ENCODE results near the gene SPNS3. TPM values are rescaled to one million over a fixed set of nuclear protein-coding genes. Genes with fewer than 3 reads are reported as not detected.

The SPNS3 gene
- total RNA-seq, 1 donor from 2014 or later, result 0.50 TPM

- DNase-seq (ENCODE audit: low read depth), result no peak
These were observed 93.4 kb downstream of the SPNS3 start for GRCh38 chr17:4527134-4527533.

- no peak for DNase-seq (ENCODE audit: low read depth)
These were observed 93.9 kb downstream of the SPNS3 start for GRCh38 chr17:4527566-4528125.

GRCh38 chr17:4529533-4530152 lies 95.9 kb downstream of the SPNS3 start:
- no peak for DNase-seq (ENCODE audit: low read depth)

- DNase-seq (ENCODE audit: low read depth), result no peak
These were observed 97.3 kb downstream of the SPNS3 start for GRCh38 chr17:4530799-4531730.

GRCh38 chr17:4531988-4532736 lies 98.4 kb downstream of the SPNS3 start:
- DNase-seq (ENCODE audit: low read depth), result no peak

- DNase-seq (ENCODE audit: low read depth), result no peak
These were observed 99.3 kb downstream of the SPNS3 start for GRCh38 chr17:4532860-4533522.

- no peak for DNase-seq (ENCODE audit: low read depth)
These were observed 100.1 kb downstream of the SPNS3 start for GRCh38 chr17:4533523-4534504.

- DNase-seq (ENCODE audit: low read depth), result no peak
These were observed 100.8 kb downstream of the SPNS3 start for GRCh38 chr17:4534515-4534914.

- DNase-seq (ENCODE audit: low read depth), result no peak
These were observed 101.4 kb downstream of the SPNS3 start for GRCh38 chr17:4534928-4535666.

- DNase-seq (ENCODE audit: low read depth), result no peak
These were observed 102.0 kb downstream of the SPNS3 start for GRCh38 chr17:4535667-4536258.

- no peak for DNase-seq (ENCODE audit: low read depth)
These were observed 102.6 kb downstream of the SPNS3 start for GRCh38 chr17:4536259-4536741.

GRCh38 chr17:4536742-4537411 lies 103.1 kb downstream of the SPNS3 start:
- no peak for DNase-seq (ENCODE audit: low read depth)

Other genes with a start within 250 kb of the SPNS3 start
- gene ANKFY1, start 170.0 kb upstream of the SPNS3 start, total RNA-seq, result 24.3 and 95.7 TPM in 2 replicates
- 49.5 and 70.1 TPM in 2 replicates for gene UBE2G1, start 67.3 kb upstream of the SPNS3 start, total RNA-seq
- 151 and 225 TPM in 2 replicates for gene SPNS2, start 64.9 kb downstream of the SPNS3 start, total RNA-seq
- gene MYBBP1A, start 121.4 kb downstream of the SPNS3 start, total RNA-seq, result 33.5 and 44.5 TPM in 2 replicates
- 0.05 TPM in 1 of 2 replicates, not detected in the other for gene GGT6, start 126.6 kb downstream of the SPNS3 start, total RNA-seq
- gene SMTNL2, start 150.6 kb downstream of the SPNS3 start, total RNA-seq, result under 0.01 and 16.1 TPM in 2 replicates
- not detected in 2 replicates for gene ALOX15, start 207.7 kb downstream of the SPNS3 start, total RNA-seq

Measured in renal cortical epithelial cell (primary cell).